H1 (cell line): ENCODE results near the gene FAM120B. TPM values are rescaled to one million over a fixed set of nuclear protein-coding genes. Genes with fewer than 3 reads are reported as not detected.

Experiments
- CTCF ChIA-PET: fragments of 300-600 bp; sonication (Branson Sonifier 250); formaldehyde crosslinking; loops from one replicate; lab custom pipeline; 2021; ENCODE audit not compliant: partially characterized antibody; lab: Charles Lee
- POLR2A ChIA-PET: fragments of 300-600 bp; sonication (Branson Sonifier 250); formaldehyde crosslinking; loops from one replicate; lab custom pipeline; 2021; ENCODE audit warnings: inconsistent platforms; ENCODE audit not compliant: partially characterized antibody; lab: Charles Lee
- DNase-seq, 2 experiments: peaks; one replicate each; pipeline versions ENCODE4 v3.0.0 to v3.0.0-alpha.2; 2010 to 2022; ENCODE audit warnings: low spot score in 2 of 2, low read depth in 1 of 2, mixed read lengths in 1 of 2
- FAIRE-seq: peaks from 2 replicates; lab custom pipeline; 2011; peaks lifted over from hg19 to GRCh38; lab: Jason Lieb, UNC
- H2AFZ ChIP-seq: 2 replicates; pipeline ENCODE4 v1.8.1; 2012; ENCODE audit warnings: low read length, inconsistent platforms
- H2AK5ac ChIP-seq: 2 replicates; pipeline ENCODE4 v1.6.1; 2013; ENCODE audit warnings: low read depth, low read length
- H2BK120ac ChIP-seq: replicated peaks from 2 replicates; pipeline ENCODE3; 2013; ENCODE audit warnings: low read depth, low read length, inconsistent platforms
- H2BK12ac ChIP-seq: 2 replicates; pipeline ENCODE4 v1.6.1; 2013; ENCODE audit warnings: low read depth, low read length
- H2BK15ac ChIP-seq: 2 replicates; pipeline ENCODE4 v1.6.1; 2013; ENCODE audit warnings: low read length
- H2BK20ac ChIP-seq: 2 replicates; pipeline ENCODE4 v1.6.1; 2013; ENCODE audit warnings: low read length
- H2BK5ac ChIP-seq: 2 replicates; pipeline ENCODE4 v1.6.1; 2013; ENCODE audit warnings: low read depth, low read length
- H3K14ac ChIP-seq: 2 replicates; pipeline ENCODE4 v1.6.1; 2013; ENCODE audit warnings: inconsistent platforms; ENCODE audit not compliant: insufficient read length
- H3K18ac ChIP-seq: 2 replicates; pipeline ENCODE4 v1.6.1; 2013; ENCODE audit warnings: low read length; ENCODE audit errors: extremely low read depth
- H3K23ac ChIP-seq: 2 replicates; pipeline ENCODE4 v1.6.1; 2013; ENCODE audit warnings: inconsistent platforms; ENCODE audit not compliant: insufficient read length
- H3K23me2 ChIP-seq: 2 replicates; pipeline ENCODE4 v1.6.1; 2013; ENCODE audit warnings: low read depth, low read length
- H3K27ac ChIP-seq: 2 replicates; pipeline ENCODE4 v1.6.1; 2011; ENCODE audit warnings: low read depth, low read length, inconsistent platforms
- H3K27me3 ChIP-seq, 4 experiments: replicated peaks in 1 of 4; 1 replicate in 1 of 4; 2 replicates in 3 of 4; pipeline versions ENCODE4 v1.6.1 to v1.8.1; 2011 to 2013; ENCODE audit warnings: low read length in 3 of 4, mild to moderate bottlenecking in 3 of 4, inconsistent platforms in 2 of 4, mixed read lengths in 2 of 4, moderate library complexity in 1 of 4; ENCODE audit not compliant: control insufficient read depth in 3 of 4, insufficient read depth in 3 of 4; ENCODE audit errors: extremely low read depth in 1 of 4
- H3K36me3 ChIP-seq, 4 experiments: 2 replicates each; pipeline versions ENCODE4 v1.6.1 to v1.8.1; 2011 to 2013; ENCODE audit warnings: mild to moderate bottlenecking in 4 of 4, low read length in 3 of 4, moderate library complexity in 2 of 4, control low read depth in 1 of 4, inconsistent platforms in 1 of 4; ENCODE audit not compliant: insufficient read depth in 4 of 4, control insufficient read depth in 2 of 4
- H3K4ac ChIP-seq: replicated peaks from 2 replicates; pipeline ENCODE3; 2013; ENCODE audit warnings: low read length, low read depth, mixed read lengths, inconsistent platforms; ENCODE audit not compliant: insufficient read length
- H3K4me1 ChIP-seq, 4 experiments: replicated peaks in 1 of 4; 1 replicate in 1 of 4; 2 replicates in 3 of 4; pipeline versions ENCODE4 v1.6.1 to v1.8.1; 2011 to 2013; ENCODE audit warnings: low read length in 3 of 4, inconsistent platforms in 2 of 4, mixed read lengths in 1 of 4; ENCODE audit not compliant: insufficient read depth in 4 of 4, control insufficient read depth in 3 of 4
- H3K4me2 ChIP-seq, 2 experiments: 2 replicates each; pipeline versions ENCODE4 v1.6.1 to v1.8.1; 2011 to 2013; ENCODE audit warnings: low read depth in 2 of 2, low read length in 2 of 2, control low read depth in 1 of 2, inconsistent platforms in 1 of 2, mild to moderate bottlenecking in 1 of 2; ENCODE audit not compliant: insufficient read depth in 1 of 2
- H3K4me3 ChIP-seq, 4 experiments: fragments of 200-600, 300-600 bp in 1 of 4; sonication (generic), shearing (Covaris generic), sonication (Bioruptor Twin) in 1 of 4; 2 replicates each; pipeline versions ENCODE4 v1.5.1 to v1.8.1; 2011 to 2016; ENCODE audit warnings: low read length in 4 of 4, low read depth in 3 of 4, control low read depth in 2 of 4, inconsistent platforms in 2 of 4, mild to moderate bottlenecking in 2 of 4, mixed read lengths in 1 of 4, moderate library complexity in 1 of 4; ENCODE audit not compliant: insufficient read depth in 2 of 4; ENCODE audit errors: extremely low read depth in 1 of 4
- H3K56ac ChIP-seq: replicated peaks from 2 replicates; pipeline ENCODE3; 2013; ENCODE audit warnings: low read depth, mild to moderate bottlenecking, mixed read lengths, low read length, inconsistent platforms; ENCODE audit not compliant: insufficient read length
- H3K79me1 ChIP-seq: 2 replicates; pipeline ENCODE4 v1.6.1; 2013; ENCODE audit warnings: low read depth, low read length, control low read depth
- H3K79me2 ChIP-seq, 2 experiments: 2 replicates each; pipeline versions ENCODE4 v1.6.1 to v1.8.1; 2012 to 2013; ENCODE audit warnings: low read length in 2 of 2, mild to moderate bottlenecking in 2 of 2, inconsistent platforms in 1 of 2; ENCODE audit not compliant: insufficient read depth in 2 of 2, control insufficient read depth in 1 of 2
- H3K9ac ChIP-seq, 4 experiments: replicated peaks in 1 of 4; 1 replicate in 1 of 4; 2 replicates in 3 of 4; pipeline versions ENCODE4 v1.6.1 to v1.8.1; 2011 to 2013; ENCODE audit warnings: low read depth in 3 of 4, low read length in 3 of 4, control low read depth in 2 of 4, mild to moderate bottlenecking in 2 of 4, moderate library complexity in 2 of 4, inconsistent platforms in 1 of 4; ENCODE audit errors: extremely low read depth in 1 of 4
- H3K9me3 ChIP-seq, 2 experiments: 2 replicates each; pipeline versions ENCODE4 v1.6.1 to v1.8.1; 2012 to 2013; ENCODE audit warnings: mild to moderate bottlenecking in 2 of 2, moderate library complexity in 2 of 2, control low read depth in 1 of 2, inconsistent platforms in 1 of 2, low read depth in 1 of 2, low read length in 1 of 2, mixed read lengths in 1 of 2; ENCODE audit not compliant: insufficient read depth in 2 of 2
- H4K20me1 ChIP-seq, 2 experiments: replicated peaks in 1 of 2; 2 replicates each; pipeline versions ENCODE3 to v1.8.1; 2011 to 2013; ENCODE audit warnings: inconsistent platforms in 2 of 2, low read length in 2 of 2, mild to moderate bottlenecking in 1 of 2; ENCODE audit not compliant: insufficient read depth in 2 of 2, control insufficient read depth in 1 of 2
- H4K5ac ChIP-seq: 2 replicates; pipeline ENCODE4 v1.6.1; 2013; ENCODE audit warnings: low read length, low read depth, mixed read lengths, inconsistent platforms; ENCODE audit not compliant: insufficient read length
- H4K8ac ChIP-seq: 2 replicates; pipeline ENCODE4 v1.8.0; 2013; ENCODE audit warnings: mild to moderate bottlenecking, moderate library complexity, low read length, inconsistent platforms; ENCODE audit not compliant: insufficient read depth; ENCODE audit errors: extremely low read depth
- H4K91ac ChIP-seq: replicated peaks from 2 replicates; pipeline ENCODE3; 2013; ENCODE audit warnings: low read length, mixed read lengths, inconsistent platforms; ENCODE audit not compliant: insufficient read length
- EGR1 ChIP-seq: IDR thresholded peaks from 2 replicates; pipeline ENCODE4 v1.6.1; 2011; ENCODE audit warnings: low read depth, low read length, borderline replicate concordance
- HDAC6 ChIP-seq: IDR thresholded peaks from one replicate; pipeline ENCODE4 v1.7.1; 2012; ENCODE audit warnings: low read depth, mild to moderate bottlenecking, inconsistent platforms, low read length, moderate library complexity
- POLR2A ChIP-seq, 2 experiments: IDR thresholded peaks; 1 replicate in 1 of 2; 2 replicates in 1 of 2; pipeline ENCODE4 v1.6.1; 2011; ENCODE audit warnings: low read depth in 2 of 2, low read length in 2 of 2, mild to moderate bottlenecking in 2 of 2; ENCODE audit errors: control extremely low read depth in 1 of 2
- RXRA ChIP-seq: IDR thresholded peaks from 2 replicates; pipeline ENCODE4 v1.6.1; 2011; ENCODE audit warnings: low read depth, mild to moderate bottlenecking, low read length, moderate library complexity; ENCODE audit not compliant: insufficient read depth
- SUZ12 ChIP-seq: fragments of 200-600 bp; sonication (generic); IDR thresholded peaks from 2 replicates; pipeline ENCODE4 v1.6.1; 2012; ENCODE audit warnings: mild to moderate bottlenecking, inconsistent platforms, low read length, moderate library complexity, mixed read lengths
- TAF7 ChIP-seq: optimal IDR thresholded peaks from 2 replicates; pipeline ENCODE3; 2011; ENCODE audit warnings: low read depth, mild to moderate bottlenecking, inconsistent platforms, low read length, moderate library complexity, borderline replicate concordance
- WGBS, 2 experiments: shearing (Covaris generic) in 1 of 2; methylation state at CpG; one replicate each; pipeline versions ENCODE4 v1.1.6 to v1.1.7; 2013 to 2015; ENCODE audit warnings: low lambda C conversion rate in 2 of 2, mixed read lengths in 2 of 2, inconsistent platforms in 1 of 2, low coverage in 1 of 2, missing lambda C conversion rate in 1 of 2; ENCODE audit not compliant: insufficient replicate concordance in 2 of 2, insufficient coverage in 1 of 2, insufficient read length in 1 of 2; ENCODE audit errors: extremely low coverage in 1 of 2, missing lambda C conversion rate in 1 of 2; 5-methylcytosine and 5-hydroxymethylcytosine counted together
- polyA plus RNA-seq, 7 experiments: library from polyadenylated mRNA; depleted of rRNA in 3 of 7; stranded (reverse) in 5 of 7; unstranded in 2 of 7; fragments of >200 nt in 5 of 7; fragments of 200-250 nt in 2 of 7; gene quantifications; 1 replicate in 5 of 7; 2 replicates in 1 of 7; 4 replicates in 1 of 7; pipeline versions ENCODE4 v1.2.1 to v1.2.3, GENCODE V29; 2011 to 2013; ENCODE audit warnings: missing spikeins in 2 of 7, mixed read lengths in 2 of 7
- total RNA-seq: library from RNA; stranded (reverse); fragmentation: NEBNext Ultra II Directional; extraction: Animal tissue kit (Norgen Biotek cat#: 25700); gene quantifications from 2 replicates; pipeline ENCODE4 v1.2.1, GENCODE V29; 2021
- TF ChIP-seq, protein P1 (sequence below), 3 experiments: IDR thresholded peaks; 1 replicate in 2 of 3; 2 replicates in 1 of 3; pipeline versions ENCODE4 v1.5.1 to v1.6.1; 2011; ENCODE audit warnings: low read length in 3 of 3, mild to moderate bottlenecking in 3 of 3, inconsistent platforms in 2 of 3, low read depth in 1 of 3, moderate library complexity in 1 of 3; ENCODE audit not compliant: insufficient read depth in 1 of 3; ENCODE audit errors: control extremely low read depth in 1 of 3
- TF ChIP-seq, protein P2 (sequence below): IDR thresholded peaks from 2 replicates; pipeline ENCODE4 v1.6.1; 2012; ENCODE audit warnings: low read length, inconsistent platforms
- TF ChIP-seq, protein P3 (sequence below): IDR thresholded peaks from 2 replicates; pipeline ENCODE4 v1.6.1; 2012; ENCODE audit warnings: inconsistent platforms

Gene FAM120B
- total and polyA plus RNA-seq, 2 of the 8 experiments (the other 6 are each of a cell fraction or from before 2014, with no cell fraction given), result 5.1 to 12.5 TPM

DNA sequence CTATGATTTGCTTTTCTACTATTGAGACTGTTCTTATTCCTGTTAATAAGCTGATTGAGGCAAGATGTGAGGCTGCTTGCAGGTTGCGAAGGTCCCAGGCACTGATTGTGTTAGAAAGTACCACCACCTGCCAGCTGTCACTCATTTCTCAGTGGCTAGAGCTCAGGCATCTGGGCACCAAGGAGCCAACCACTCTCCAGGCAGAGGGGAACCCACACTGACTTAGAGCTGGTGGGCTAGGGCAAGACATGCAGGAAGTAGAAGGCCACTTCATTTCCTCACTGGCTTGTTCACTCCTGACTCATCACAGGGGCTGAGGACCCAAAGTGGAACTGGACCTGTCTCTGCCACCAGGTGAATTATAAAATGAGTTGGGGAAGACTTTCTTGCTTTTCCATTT is 7.9 kb upstream of the FAM120B start:
- no peak overlapping the region for H2BK15ac ChIP-seq
- peak overlapping the region; percentile 90 for H4K91ac ChIP-seq
- peaks cover 0 to 6% (median 0%) of the 10 kb centered on the region in 4 experiments; a peak in 1 of 8 replicates for H3K36me3 ChIP-seq
- no peak overlapping the region for H3K4me2 ChIP-seq
- H2BK12ac ChIP-seq, result peak overlapping the region; percentile 85; the same call in 1 of the 2 replicates
- no peak overlapping the region for H3K23ac ChIP-seq
- 91% methylated on average over 1 of the region's 1 CpG; no CpG with 5 or more reads in 1 of the 2 experiments for WGBS, 2 experiments
- H3K79me1 ChIP-seq, result no peaks in the 10 kb centered on the region
- no peaks in the 10 kb centered on the region for H3K79me2 ChIP-seq
- no peak overlapping the region for H3K27ac ChIP-seq
- peak overlapping the region; percentile 47 for H2BK120ac ChIP-seq
- H3K14ac ChIP-seq, result no peak overlapping the region
- peak overlapping the region; percentile 57 for H3K4ac ChIP-seq
- POLR2A ChIA-PET, result no interaction called here
- peak overlapping the region; percentile 75; the same call in 1 of the 2 replicates for H2AK5ac ChIP-seq
- no peak overlapping the region for H4K5ac ChIP-seq
- peak overlapping the region; percentile 15; the same call in 1 of the 2 replicates for H2BK20ac ChIP-seq
- no peak overlapping the region for H3K4me3 ChIP-seq
- H3K9me3 ChIP-seq, result peaks cover 13 to 25% of the 10 kb centered on the region in 2 experiments
- H3K23me2 ChIP-seq, result peaks cover 9% of the 10 kb centered on the region; the same call in 1 of the 2 replicates
- H4K8ac ChIP-seq, result no peak overlapping the region; the same call in 1 of the 2 replicates
- H3K4me1 ChIP-seq, result peaks cover 8 to 27% (median 14%) of the 10 kb centered on the region in 4 experiments
- H3K56ac ChIP-seq, result no peak overlapping the region
- peaks cover 20 to 30% (median 25%) of the 10 kb centered on the region in 4 experiments for H3K27me3 ChIP-seq
- no peak overlapping the region for H3K9ac ChIP-seq
- peaks cover 0 to 5% of the 10 kb centered on the region in 2 experiments for H4K20me1 ChIP-seq
- CTCF ChIA-PET, result no interaction called here
- H2BK5ac ChIP-seq, result no peak overlapping the region
- DNase-seq (no peak), FAIRE-seq (no peak)
- H3K18ac ChIP-seq, result no peak overlapping the region; the same call in 1 of the 2 replicates
- H2AFZ ChIP-seq, result no peak overlapping the region
- TF ChIP-seq TAF7 (no peak), POLR2A (IDR thresholded peaks at IDR 0.05; ENCODE audit: control extremely low read depth in 1 of 2, low read depth in 2 of 2, low read length in 2 of 2) (no peak), RXRA (no peak), EGR1 (no peak), SUZ12 (no peak), HDAC6 (no peak)
- TF ChIP-seq, protein P1, sequence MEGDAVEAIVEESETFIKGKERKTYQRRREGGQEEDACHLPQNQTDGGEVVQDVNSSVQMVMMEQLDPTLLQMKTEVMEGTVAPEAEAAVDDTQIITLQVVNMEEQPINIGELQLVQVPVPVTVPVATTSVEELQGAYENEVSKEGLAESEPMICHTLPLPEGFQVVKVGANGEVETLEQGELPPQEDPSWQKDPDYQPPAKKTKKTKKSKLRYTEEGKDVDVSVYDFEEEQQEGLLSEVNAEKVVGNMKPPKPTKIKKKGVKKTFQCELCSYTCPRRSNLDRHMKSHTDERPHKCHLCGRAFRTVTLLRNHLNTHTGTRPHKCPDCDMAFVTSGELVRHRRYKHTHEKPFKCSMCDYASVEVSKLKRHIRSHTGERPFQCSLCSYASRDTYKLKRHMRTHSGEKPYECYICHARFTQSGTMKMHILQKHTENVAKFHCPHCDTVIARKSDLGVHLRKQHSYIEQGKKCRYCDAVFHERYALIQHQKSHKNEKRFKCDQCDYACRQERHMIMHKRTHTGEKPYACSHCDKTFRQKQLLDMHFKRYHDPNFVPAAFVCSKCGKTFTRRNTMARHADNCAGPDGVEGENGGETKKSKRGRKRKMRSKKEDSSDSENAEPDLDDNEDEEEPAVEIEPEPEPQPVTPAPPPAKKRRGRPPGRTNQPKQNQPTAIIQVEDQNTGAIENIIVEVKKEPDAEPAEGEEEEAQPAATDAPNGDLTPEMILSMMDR (IDR thresholded peaks at IDR 0.05; ENCODE audit: control extremely low read depth in 1 of 3, insufficient read depth in 1 of 3, low read depth in 1 of 3, low read length in 3 of 3), result no peak
- TF ChIP-seq, protein P2, sequence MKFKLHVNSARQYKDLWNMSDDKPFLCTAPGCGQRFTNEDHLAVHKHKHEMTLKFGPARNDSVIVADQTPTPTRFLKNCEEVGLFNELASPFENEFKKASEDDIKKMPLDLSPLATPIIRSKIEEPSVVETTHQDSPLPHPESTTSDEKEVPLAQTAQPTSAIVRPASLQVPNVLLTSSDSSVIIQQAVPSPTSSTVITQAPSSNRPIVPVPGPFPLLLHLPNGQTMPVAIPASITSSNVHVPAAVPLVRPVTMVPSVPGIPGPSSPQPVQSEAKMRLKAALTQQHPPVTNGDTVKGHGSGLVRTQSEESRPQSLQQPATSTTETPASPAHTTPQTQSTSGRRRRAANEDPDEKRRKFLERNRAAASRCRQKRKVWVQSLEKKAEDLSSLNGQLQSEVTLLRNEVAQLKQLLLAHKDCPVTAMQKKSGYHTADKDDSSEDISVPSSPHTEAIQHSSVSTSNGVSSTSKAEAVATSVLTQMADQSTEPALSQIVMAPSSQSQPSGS, result no peak
- TF ChIP-seq, protein P3, sequence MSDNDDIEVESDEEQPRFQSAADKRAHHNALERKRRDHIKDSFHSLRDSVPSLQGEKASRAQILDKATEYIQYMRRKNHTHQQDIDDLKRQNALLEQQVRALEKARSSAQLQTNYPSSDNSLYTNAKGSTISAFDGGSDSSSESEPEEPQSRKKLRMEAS, result no peak
